HEK293 (cell line): Measurements from ENCODE around the gene RPS6KC1.

Experiments used
- CTCF ChIA-PET: fragments of 350-600 bp; formaldehyde crosslinking; extraction: SDS; loops from one replicate; lab custom pipeline; 2021; ENCODE audit warnings: antibody characterized with exemption; lab: Yijun Ruan, JAX
- POLR2A ChIA-PET: fragments of 300-600 bp; formaldehyde crosslinking; extraction: SDS; loops from one replicate; lab custom pipeline; 2020; ENCODE audit warnings: antibody characterized with exemption, inconsistent platforms; lab: Yijun Ruan, JAX
- H3K27ac ChIP-seq: fragments of 200-500 bp; sonication (Bioruptor generic); 2 replicates; pipeline ENCODE4 v1.5.1; 2014; ENCODE audit warnings: low read depth, low read length, control low read depth, inconsistent platforms; ENCODE audit errors: extremely low read depth
- H3K36me3 ChIP-seq, 2 experiments: fragments of 200-500 bp in 1 of 2; sonication (Bioruptor generic) in 1 of 2; 1 replicate in 1 of 2; 2 replicates in 1 of 2; pipeline ENCODE4 v1.5.1; 2014 to 2017; ENCODE audit warnings: inconsistent platforms in 2 of 2, low read length in 2 of 2; ENCODE audit not compliant: control insufficient read depth in 2 of 2, insufficient read depth in 1 of 2
- H3K4me1 ChIP-seq: fragments of 200-500 bp; sonication (Bioruptor generic); 2 replicates; pipeline ENCODE4 v1.5.1; 2014; ENCODE audit warnings: mild to moderate bottlenecking, low read length, inconsistent platforms; ENCODE audit not compliant: control insufficient read depth, insufficient read depth
- H3K4me3 ChIP-seq: 2 replicates; pipeline ENCODE4 v1.5.1; 2011; ENCODE audit warnings: low read depth, mild to moderate bottlenecking, control low read depth, low read length, moderate library complexity
- H3K9me3 ChIP-seq: fragments of 200-500 bp; sonication (Bioruptor generic); 2 replicates; pipeline ENCODE4 v1.5.1; 2014; ENCODE audit warnings: low read depth, low read length, inconsistent platforms; ENCODE audit not compliant: control insufficient read depth, insufficient read depth
- EGR2 ChIP-seq: fragments of 450-650 bp; formaldehyde crosslinking; IDR thresholded peaks from 2 replicates; pipeline ENCODE4 v1.5.1; 2016; ENCODE audit warnings: low read depth, missing biosample characterization, missing genetic modification characterization
- KLF16 ChIP-seq: fragments of 450-650 bp; formaldehyde crosslinking; IDR thresholded peaks from 2 replicates; pipeline ENCODE4 v1.5.1; 2017; ENCODE audit warnings: missing biosample characterization, missing genetic modification characterization
- KLF9 ChIP-seq: fragments of 450-650 bp; formaldehyde crosslinking; IDR thresholded peaks from 2 replicates; pipeline ENCODE4 v1.5.1; 2016; ENCODE audit warnings: missing biosample characterization, missing genetic modification characterization, low read depth
- OSR2 ChIP-seq: fragments of 450-650 bp; formaldehyde crosslinking; IDR thresholded peaks from 2 replicates; pipeline ENCODE4 v1.5.1; 2016; ENCODE audit warnings: missing biosample characterization, missing genetic modification characterization
- SCRT1 ChIP-seq: fragments of 450-650 bp; formaldehyde crosslinking; IDR thresholded peaks from 2 replicates; pipeline ENCODE4 v1.5.1; 2016; ENCODE audit warnings: missing biosample characterization, missing genetic modification characterization, borderline replicate concordance
- SCRT2 ChIP-seq: fragments of 450-650 bp; formaldehyde crosslinking; IDR thresholded peaks from 2 replicates; pipeline ENCODE4 v1.5.1; 2016; ENCODE audit warnings: missing biosample characterization, missing genetic modification characterization
- SP3 ChIP-seq: fragments of 450-650 bp; formaldehyde crosslinking; IDR thresholded peaks from 2 replicates; pipeline ENCODE4 v1.5.1; 2016; ENCODE audit warnings: missing biosample characterization, missing genetic modification characterization
- TRIM28 ChIP-seq: IDR thresholded peaks from 2 replicates; pipeline ENCODE4 v1.6.1; 2011; ENCODE audit warnings: low read length, control low read depth, borderline replicate concordance
- YY1 ChIP-seq: fragments of 450-650 bp; formaldehyde crosslinking; IDR thresholded peaks from 2 replicates; pipeline ENCODE4 v1.5.1; 2018; ENCODE audit warnings: missing biosample characterization, missing genetic modification characterization
- ZFP69B ChIP-seq: fragments of 450-650 bp; formaldehyde crosslinking; IDR thresholded peaks from 2 replicates; pipeline ENCODE4 v1.5.1; 2016; ENCODE audit warnings: missing biosample characterization, missing genetic modification characterization
- ZNF174 ChIP-seq: fragments of 450-650 bp; formaldehyde crosslinking; IDR thresholded peaks from 2 replicates; pipeline ENCODE4 v1.5.0; 2017; ENCODE audit warnings: missing biosample characterization, mild to moderate bottlenecking, missing genetic modification characterization
- ZNF175 ChIP-seq: fragments of 450-650 bp; formaldehyde crosslinking; IDR thresholded peaks from 2 replicates; pipeline ENCODE4 v1.5.1; 2016; ENCODE audit warnings: missing biosample characterization, missing genetic modification characterization
- ZNF184 ChIP-seq: fragments of 450-650 bp; IDR thresholded peaks from 2 replicates; pipeline ENCODE4 v1.5.1; 2018; ENCODE audit warnings: missing biosample characterization, mild to moderate bottlenecking, missing genetic modification characterization
- ZNF248 ChIP-seq: fragments of 450-650 bp; formaldehyde crosslinking; IDR thresholded peaks from 2 replicates; pipeline ENCODE4 v1.5.1; 2017; ENCODE audit warnings: missing biosample characterization, missing genetic modification characterization
- ZNF324 ChIP-seq: fragments of 450-650 bp; formaldehyde crosslinking; IDR thresholded peaks from 2 replicates; pipeline ENCODE4 v1.5.1; 2016; ENCODE audit warnings: missing biosample characterization, missing genetic modification characterization
- ZNF335 ChIP-seq: fragments of 450-650 bp; formaldehyde crosslinking; conservative IDR thresholded peaks from 2 replicates; pipeline ENCODE4 v1.5.1; 2016; ENCODE audit warnings: missing biosample characterization, missing genetic modification characterization
- ZNF629 ChIP-seq: fragments of 450-650 bp; formaldehyde crosslinking; IDR thresholded peaks from 2 replicates; pipeline ENCODE4 v1.5.1; 2017; ENCODE audit warnings: missing biosample characterization, missing genetic modification characterization
- ZNF660 ChIP-seq: fragments of 450-650 bp; IDR thresholded peaks from 2 replicates; pipeline ENCODE4 v1.5.1; 2018; ENCODE audit warnings: missing biosample characterization, mild to moderate bottlenecking, missing genetic modification characterization
- ZNF768 ChIP-seq: fragments of 450-650 bp; formaldehyde crosslinking; IDR thresholded peaks from 2 replicates; pipeline ENCODE4 v1.5.1; 2018; ENCODE audit warnings: missing biosample characterization, mild to moderate bottlenecking, missing genetic modification characterization
- ZXDB ChIP-seq: fragments of 450-650 bp; formaldehyde crosslinking; IDR thresholded peaks from 2 replicates; pipeline ENCODE4 v1.5.1; 2016; ENCODE audit warnings: missing biosample characterization, missing genetic modification characterization
- TF ChIP-seq, protein P1 (sequence below): fragments of 450-650 bp; formaldehyde crosslinking; conservative IDR thresholded peaks from 2 replicates; pipeline ENCODE4 v1.5.1; 2016; ENCODE audit warnings: low read depth, missing biosample characterization, missing genetic modification characterization
- TF ChIP-seq, protein P2 (sequence below): fragments of 450-650 bp; formaldehyde crosslinking; IDR thresholded peaks from 2 replicates; pipeline ENCODE4 v1.5.1; 2016; ENCODE audit warnings: missing biosample characterization, missing genetic modification characterization
- TF ChIP-seq, protein P3 (sequence below): fragments of 450-650 bp; IDR thresholded peaks from 2 replicates; pipeline ENCODE4 v1.5.1; 2018; ENCODE audit warnings: missing biosample characterization, missing genetic modification characterization
- TF ChIP-seq, protein P4 (sequence below): fragments of 450-650 bp; formaldehyde crosslinking; IDR thresholded peaks from 2 replicates; pipeline ENCODE4 v1.5.1; 2016; ENCODE audit warnings: missing biosample characterization, missing genetic modification characterization
- TF ChIP-seq, protein P5 (sequence below): fragments of 450-650 bp; formaldehyde crosslinking; IDR thresholded peaks from 2 replicates; pipeline ENCODE4 v1.5.1; 2016; ENCODE audit warnings: missing biosample characterization, missing genetic modification characterization

RPS6KC1 gene

DNA sequence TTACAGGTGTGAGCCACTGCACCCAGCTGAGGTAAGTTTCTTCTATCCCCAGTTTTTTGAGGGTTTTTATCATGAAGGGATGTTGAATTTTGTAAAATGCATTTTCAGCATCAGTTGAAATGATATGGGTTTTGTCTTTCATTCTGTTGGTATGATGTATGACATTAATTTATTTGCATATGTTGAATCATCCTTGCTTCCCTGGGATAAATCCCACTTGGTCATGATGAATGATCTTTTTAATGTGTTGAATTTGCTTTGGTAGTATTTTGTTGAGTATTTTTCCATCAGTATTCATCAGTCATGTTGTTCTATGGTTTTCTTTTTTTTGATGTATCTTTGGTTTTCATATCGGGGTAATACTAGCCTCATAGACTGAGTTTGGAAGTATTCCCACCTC lies 141.0 kb downstream of the RPS6KC1 start:
- no peaks in the 10 kb centered on the region for H3K4me1 ChIP-seq
- H3K4me3 ChIP-seq, result no peak overlapping the region
- no peak for TF ChIP-seq ZNF248 (tag by site-specific recombination)
- TF ChIP-seq, protein P1, sequence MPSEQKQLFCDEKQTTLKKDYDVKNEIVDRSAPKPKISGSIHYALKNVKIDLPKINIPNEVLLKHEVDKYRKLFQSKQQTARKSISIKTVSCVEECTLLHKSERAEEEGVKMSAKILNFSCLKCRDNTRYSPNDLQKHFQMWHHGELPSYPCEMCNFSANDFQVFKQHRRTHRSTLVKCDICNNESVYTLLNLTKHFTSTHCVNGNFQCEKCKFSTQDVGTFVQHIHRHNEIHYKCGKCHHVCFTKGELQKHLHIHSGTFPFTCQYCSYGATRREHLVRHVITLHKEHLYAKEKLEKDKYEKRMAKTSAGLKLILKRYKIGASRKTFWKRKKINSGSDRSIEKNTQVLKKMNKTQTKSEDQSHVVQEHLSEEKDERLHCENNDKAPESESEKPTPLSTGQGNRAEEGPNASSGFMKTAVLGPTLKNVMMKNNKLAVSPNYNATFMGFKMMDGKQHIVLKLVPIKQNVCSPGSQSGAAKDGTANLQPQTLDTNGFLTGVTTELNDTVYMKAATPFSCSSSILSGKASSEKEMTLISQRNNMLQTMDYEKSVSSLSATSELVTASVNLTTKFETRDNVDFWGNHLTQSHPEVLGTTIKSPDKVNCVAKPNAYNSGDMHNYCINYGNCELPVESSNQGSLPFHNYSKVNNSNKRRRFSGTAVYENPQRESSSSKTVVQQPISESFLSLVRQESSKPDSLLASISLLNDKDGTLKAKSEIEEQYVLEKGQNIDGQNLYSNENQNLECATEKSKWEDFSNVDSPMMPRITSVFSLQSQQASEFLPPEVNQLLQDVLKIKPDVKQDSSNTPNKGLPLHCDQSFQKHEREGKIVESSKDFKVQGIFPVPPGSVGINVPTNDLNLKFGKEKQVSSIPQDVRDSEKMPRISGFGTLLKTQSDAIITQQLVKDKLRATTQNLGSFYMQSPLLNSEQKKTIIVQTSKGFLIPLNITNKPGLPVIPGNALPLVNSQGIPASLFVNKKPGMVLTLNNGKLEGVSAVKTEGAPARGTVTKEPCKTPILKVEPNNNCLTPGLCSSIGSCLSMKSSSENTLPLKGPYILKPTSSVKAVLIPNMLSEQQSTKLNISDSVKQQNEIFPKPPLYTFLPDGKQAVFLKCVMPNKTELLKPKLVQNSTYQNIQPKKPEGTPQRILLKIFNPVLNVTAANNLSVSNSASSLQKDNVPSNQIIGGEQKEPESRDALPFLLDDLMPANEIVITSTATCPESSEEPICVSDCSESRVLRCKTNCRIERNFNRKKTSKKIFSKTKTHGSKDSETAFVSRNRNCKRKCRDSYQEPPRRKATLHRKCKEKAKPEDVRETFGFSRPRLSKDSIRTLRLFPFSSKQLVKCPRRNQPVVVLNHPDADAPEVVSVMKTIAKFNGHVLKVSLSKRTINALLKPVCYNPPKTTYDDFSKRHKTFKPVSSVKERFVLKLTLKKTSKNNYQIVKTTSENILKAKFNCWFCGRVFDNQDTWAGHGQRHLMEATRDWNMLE (tag by site-specific recombination), result no peak
- TF ChIP-seq OSR2, result no peak
- TF ChIP-seq KLF9, result no peak
- TF ChIP-seq ZNF768 (tag by site-specific recombination), result no peak
- TF ChIP-seq, protein P2, sequence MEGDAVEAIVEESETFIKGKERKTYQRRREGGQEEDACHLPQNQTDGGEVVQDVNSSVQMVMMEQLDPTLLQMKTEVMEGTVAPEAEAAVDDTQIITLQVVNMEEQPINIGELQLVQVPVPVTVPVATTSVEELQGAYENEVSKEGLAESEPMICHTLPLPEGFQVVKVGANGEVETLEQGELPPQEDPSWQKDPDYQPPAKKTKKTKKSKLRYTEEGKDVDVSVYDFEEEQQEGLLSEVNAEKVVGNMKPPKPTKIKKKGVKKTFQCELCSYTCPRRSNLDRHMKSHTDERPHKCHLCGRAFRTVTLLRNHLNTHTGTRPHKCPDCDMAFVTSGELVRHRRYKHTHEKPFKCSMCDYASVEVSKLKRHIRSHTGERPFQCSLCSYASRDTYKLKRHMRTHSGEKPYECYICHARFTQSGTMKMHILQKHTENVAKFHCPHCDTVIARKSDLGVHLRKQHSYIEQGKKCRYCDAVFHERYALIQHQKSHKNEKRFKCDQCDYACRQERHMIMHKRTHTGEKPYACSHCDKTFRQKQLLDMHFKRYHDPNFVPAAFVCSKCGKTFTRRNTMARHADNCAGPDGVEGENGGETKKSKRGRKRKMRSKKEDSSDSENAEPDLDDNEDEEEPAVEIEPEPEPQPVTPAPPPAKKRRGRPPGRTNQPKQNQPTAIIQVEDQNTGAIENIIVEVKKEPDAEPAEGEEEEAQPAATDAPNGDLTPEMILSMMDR (tag by site-specific recombination), result no peak
- no peak for TF ChIP-seq KLF16 (tag by site-specific recombination)
- no peak for TF ChIP-seq ZNF324
- TF ChIP-seq ZNF335 (tag by site-specific recombination), result no peak
- no peak for TF ChIP-seq ZNF175 (tag by site-specific recombination)
- TF ChIP-seq YY1 (tag by site-specific recombination), result no peak
- no peak for TF ChIP-seq ZNF660
- TF ChIP-seq SCRT2 (tag by site-specific recombination), result no peak
- no peak for TF ChIP-seq ZNF629 (tag by site-specific recombination)
- TF ChIP-seq, protein P3, sequence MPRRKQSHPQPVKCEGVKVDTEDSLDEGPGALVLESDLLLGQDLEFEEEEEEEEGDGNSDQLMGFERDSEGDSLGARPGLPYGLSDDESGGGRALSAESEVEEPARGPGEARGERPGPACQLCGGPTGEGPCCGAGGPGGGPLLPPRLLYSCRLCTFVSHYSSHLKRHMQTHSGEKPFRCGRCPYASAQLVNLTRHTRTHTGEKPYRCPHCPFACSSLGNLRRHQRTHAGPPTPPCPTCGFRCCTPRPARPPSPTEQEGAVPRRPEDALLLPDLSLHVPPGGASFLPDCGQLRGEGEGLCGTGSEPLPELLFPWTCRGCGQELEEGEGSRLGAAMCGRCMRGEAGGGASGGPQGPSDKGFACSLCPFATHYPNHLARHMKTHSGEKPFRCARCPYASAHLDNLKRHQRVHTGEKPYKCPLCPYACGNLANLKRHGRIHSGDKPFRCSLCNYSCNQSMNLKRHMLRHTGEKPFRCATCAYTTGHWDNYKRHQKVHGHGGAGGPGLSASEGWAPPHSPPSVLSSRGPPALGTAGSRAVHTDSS (tag by site-specific recombination), result no peak
- TF ChIP-seq SP3 (tag by site-specific recombination), result no peak
- TF ChIP-seq, protein P4, sequence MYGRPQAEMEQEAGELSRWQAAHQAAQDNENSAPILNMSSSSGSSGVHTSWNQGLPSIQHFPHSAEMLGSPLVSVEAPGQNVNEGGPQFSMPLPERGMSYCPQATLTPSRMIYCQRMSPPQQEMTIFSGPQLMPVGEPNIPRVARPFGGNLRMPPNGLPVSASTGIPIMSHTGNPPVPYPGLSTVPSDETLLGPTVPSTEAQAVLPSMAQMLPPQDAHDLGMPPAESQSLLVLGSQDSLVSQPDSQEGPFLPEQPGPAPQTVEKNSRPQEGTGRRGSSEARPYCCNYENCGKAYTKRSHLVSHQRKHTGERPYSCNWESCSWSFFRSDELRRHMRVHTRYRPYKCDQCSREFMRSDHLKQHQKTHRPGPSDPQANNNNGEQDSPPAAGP (tag by site-specific recombination), result no peak
- no peak for TF ChIP-seq EGR2 (tag by site-specific recombination)
- no peak overlapping the region for H3K27ac ChIP-seq
- H3K36me3 ChIP-seq, result no peaks in the 10 kb centered on the region; a peak in 1 of 3 replicates
- no peaks in the 10 kb centered on the region for H3K9me3 ChIP-seq
- POLR2A ChIA-PET, result no interaction called here
- CTCF ChIA-PET, result no interaction called here

DNA sequence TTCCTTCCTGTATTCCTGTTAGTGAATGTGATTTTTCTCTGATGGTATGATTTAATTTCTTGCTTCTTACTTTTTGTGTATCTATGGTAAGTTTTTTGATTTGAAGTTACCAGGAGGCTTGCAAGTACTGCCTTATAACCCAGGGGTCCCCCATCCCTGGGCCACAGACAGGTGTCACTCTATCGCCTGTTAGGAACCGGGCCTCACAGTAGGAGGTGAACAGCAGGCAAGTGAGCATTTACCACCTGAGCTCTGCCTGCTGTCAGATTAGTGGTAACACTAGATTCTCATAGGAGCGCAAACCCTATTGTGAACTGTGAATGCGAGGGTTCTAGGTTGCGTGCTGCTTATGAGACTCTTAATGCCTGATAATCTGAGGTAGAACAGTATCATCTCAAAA lies 143.3 kb downstream of the RPS6KC1 start:
- ChIA-PET POLR2A (no interaction called here), CTCF (no interaction called here)
- no peak for TF ChIP-seq SCRT1 (tag by site-specific recombination)
- no peak for TF ChIP-seq ZFP69B
- TF ChIP-seq, protein P2 (tag by site-specific recombination), result no peak
- TF ChIP-seq ZXDB (tag by site-specific recombination), result no peak
- TF ChIP-seq TRIM28, result no peak
- TF ChIP-seq ZNF174 (tag by site-specific recombination), result no peak
- TF ChIP-seq, protein P5, sequence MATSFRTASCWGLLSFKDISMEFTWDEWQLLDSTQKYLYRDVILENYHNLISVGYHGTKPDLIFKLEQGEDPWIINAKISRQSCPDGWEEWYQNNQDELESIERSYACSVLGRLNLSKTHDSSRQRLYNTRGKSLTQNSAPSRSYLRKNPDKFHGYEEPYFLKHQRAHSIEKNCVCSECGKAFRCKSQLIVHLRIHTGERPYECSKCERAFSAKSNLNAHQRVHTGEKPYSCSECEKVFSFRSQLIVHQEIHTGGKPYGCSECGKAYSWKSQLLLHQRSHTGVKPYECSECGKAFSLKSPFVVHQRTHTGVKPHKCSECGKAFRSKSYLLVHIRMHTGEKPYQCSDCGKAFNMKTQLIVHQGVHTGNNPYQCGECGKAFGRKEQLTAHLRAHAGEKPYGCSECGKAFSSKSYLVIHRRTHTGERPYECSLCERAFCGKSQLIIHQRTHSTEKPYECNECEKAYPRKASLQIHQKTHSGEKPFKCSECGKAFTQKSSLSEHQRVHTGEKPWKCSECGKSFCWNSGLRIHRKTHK (tag by site-specific recombination), result no peak
- TF ChIP-seq ZNF184 (tag by site-specific recombination), result no peak

More for the DNA sequence above, 143.3 kb downstream of the RPS6KC1 start:
- Histone ChIP-seq H3K4me1 (no peaks in the 10 kb centered on the region), H3K4me3 (no peak overlapping the region), H3K27ac (no peak overlapping the region), H3K36me3 (peaks cover 0 to 5% of the 10 kb centered on the region in 2 experiments; a peak in 2 of 3 replicates), H3K9me3 (no peaks in the 10 kb centered on the region)
